Activated T-cell treated with anti-CD3 and anti-CD28 coated beads for 4 hours (primary cell): ENCODE data around the gene GNB5.

Source experiments
- DNase-seq: peaks from one replicate; pipeline ENCODE4 v3.0.0-alpha.2; 2020

Gene GNB5

GRCh38 chr15:52164631-52165265 lies 26.4 kb downstream of the GNB5 start:
- DNase-seq: no peak

DNA sequence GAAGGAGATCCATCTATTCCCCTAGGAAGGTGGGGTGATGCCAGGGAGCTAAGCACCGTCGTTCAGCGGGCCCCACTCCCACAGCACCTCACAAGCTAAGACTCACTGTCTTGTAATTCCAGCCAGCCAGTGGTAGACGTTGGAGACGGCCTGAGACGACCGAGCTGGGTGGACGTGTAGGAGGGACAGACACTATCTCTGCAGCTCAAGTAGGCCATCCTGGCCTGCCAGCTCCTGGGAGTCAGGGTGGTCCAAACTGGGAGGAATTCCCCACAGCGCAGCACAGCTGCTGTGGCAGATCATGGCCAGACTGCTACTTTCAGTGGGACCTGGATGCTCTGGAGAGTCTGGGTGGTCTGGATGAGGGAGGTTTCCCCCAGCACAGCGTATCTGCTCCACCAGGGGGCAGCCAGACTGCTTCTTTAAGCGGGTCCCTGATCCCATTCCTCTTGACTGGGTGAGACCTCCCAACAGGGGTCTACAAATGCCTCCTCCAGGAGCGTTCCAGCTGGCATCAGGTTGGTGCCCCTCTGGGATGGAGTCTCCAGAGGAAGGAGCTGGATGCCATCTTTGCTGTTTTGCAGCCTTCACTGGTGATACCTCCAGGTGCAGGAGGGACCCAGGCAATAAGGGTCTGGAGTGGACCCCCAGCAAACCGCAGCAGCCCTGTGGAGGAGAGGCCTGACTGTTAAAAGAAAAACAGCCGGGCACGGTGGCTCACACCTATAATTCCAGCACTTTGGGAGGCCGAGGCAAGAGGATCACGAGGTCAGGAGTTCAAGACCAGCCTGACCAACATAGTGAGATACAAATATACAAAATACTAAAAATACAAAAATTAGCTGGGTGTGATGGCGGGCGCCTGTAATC lies 27.6 kb downstream of the GNB5 start:
- no peak for DNase-seq

DNA sequence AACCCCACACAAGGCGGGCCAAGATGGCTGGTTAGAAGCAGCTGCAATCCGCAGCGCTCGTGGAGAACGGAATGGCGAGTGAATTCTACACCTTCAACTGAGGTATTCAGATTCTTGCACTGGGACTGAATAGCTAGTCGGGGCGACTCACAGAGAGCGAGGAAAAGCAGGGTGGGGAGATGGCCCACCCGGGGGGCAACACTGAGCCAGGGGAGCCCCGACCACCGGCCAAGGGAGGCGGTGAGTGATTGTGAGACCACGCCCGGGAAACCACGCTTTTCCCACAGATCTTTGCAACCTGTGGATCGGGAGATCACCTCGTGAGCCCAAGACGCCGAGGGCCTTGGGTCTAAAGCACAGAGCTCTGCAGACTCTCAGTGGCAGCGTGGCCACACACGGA lies 28.3 kb downstream of the GNB5 start:
- no peak for DNase-seq

DNA sequence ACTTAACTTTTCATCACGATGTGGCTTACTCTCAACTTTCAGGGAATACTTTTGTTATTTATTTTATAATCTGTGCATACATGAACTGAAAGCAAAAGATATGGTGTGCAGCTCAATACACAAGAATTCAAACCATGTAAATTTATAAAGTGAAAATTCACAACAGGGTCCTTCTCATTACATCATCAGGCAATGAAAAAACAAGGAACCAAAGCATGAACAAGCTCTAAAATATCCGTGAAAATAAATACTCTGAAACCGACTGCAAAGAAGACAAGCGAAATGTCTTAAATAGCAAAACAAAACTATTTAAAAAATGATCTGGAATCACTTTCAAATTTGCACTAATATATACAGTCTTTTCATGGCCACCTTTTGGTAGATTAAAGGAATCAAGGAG lies 28.9 kb downstream of the GNB5 start:
- no peak for DNase-seq

DNA sequence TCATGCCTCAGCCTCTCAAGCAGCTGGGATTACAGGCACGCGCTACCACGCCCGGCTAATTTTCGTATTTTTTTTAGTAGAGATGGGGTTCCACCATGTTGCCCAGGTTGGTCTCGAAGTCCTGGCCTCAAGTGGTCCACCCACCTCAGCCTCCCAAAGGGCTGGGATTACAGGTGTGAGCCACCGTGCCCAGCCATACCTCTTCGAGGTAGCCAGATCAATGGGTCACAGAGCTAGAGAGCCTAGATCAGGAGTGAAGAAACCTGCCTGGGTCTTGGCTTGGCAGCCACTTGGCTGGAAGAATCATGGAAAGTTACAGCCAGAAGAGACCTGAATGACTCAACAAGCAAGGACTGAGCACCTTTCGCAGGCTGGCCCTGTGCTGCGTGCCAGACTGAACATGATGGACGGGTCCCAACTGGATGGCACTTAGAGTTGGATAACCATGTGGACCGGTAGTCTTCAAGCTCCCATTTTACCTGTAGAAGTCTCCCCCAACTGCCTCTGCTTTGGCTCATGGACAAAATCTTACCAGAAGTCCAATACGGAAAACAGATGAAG lies 29.7 kb downstream of the GNB5 start:
- DNase-seq: no peak

- no peak for DNase-seq
Observed at GRCh38 chr15:52159645-52160044, 31.5 kb downstream of the GNB5 start.

- DNase-seq: no peak
Observed at GRCh38 chr15:52158084-52158765, 33.0 kb downstream of the GNB5 start.

- DNase-seq: no peak
Observed at GRCh38 chr15:52155878-52156277, 35.3 kb downstream of the GNB5 start.

DNA sequence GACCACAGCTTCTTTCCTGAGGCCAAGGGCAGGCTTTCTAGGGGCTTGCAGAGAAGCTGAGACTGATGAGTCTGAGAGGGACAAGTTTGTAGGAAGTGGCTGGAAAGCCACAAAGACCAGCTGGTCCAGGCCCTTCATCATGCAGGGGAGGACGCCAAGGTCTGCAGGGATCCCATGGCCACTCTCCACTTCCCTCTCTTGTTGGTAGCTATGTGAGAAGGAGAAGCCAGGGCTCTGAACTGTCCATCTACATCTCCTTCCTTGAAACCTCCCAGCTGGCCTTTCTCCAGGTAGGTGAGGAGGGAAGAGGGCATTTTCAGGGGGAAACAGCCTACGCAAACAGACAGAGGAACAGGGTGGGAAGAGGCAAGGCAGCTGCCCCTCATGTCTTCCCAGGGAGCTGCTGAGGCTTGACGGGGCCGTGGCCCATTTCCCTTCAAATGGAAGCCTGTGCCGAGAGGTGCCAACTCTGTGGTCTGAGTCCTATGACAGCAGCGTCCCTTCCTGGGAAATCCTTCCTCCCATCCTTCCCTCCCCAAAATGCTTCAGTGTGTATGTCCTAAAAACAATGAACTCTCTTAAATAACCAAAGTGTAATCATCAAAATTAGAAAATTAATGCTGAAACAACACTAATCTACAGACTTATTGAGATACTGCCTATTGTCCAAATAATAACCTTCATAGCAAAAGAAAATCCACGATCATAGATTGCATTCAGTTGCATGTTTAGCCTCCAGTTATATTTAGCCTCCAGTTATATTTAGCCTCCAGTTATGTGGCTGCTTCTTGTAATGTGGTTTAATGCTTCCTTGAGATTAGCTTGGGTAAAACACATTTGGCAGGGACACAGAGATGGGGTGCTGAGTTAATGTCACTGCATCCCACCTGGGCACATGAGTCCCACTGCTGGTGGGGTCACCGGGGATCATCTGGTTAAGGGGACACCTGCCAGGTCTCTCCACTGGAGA lies 36.0 kb downstream of the GNB5 start:
- no peak for DNase-seq

- DNase-seq: no peak
Observed at GRCh38 chr15:52153900-52154895, 37.0 kb downstream of the GNB5 start.

GRCh38 chr15:52151353-52151752 lies 39.8 kb downstream of the GNB5 start:
- DNase-seq: no peak

GRCh38 chr15:52150871-52151270 lies 40.3 kb downstream of the GNB5 start:
- no peak for DNase-seq

DNA sequence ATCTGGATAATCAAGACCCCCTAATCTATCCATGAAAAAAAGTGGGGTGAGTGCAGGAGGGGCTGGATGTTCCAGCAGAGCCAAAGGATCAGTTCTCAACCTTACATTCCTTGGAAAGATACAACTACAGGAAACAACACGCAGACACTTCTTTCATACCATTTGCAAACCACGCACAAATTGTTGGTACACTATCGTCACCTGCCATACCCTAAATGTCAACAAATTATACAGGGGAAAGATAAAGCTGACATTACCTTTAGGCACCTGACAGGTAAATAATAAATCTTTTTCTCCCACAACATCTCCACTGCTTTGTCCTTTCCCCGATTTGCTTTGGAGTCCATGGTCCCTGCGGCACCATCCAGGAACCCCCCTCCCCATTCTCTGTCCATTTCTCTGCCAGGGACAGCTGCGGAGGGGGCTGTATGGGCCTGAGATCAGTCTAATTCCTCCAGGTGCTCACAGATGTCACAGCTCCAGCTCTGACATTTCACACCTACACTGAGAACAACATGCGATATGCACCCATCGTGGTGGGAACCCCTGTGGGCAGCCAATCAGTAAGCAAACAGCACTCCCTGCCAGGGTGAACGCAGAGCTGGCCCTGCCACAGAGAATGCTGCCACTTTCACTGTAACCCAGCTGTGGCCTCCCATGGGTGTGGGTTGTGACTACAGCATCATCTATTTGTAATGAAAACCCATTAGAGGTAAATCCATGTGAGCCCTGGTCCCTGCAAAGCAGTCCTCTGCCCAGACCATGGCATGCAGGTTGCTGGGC lies 41.0 kb downstream of the GNB5 start:
- no peak for DNase-seq

GRCh38 chr15:52148403-52148802 lies 42.8 kb downstream of the GNB5 start:
- no peak for DNase-seq

DNA sequence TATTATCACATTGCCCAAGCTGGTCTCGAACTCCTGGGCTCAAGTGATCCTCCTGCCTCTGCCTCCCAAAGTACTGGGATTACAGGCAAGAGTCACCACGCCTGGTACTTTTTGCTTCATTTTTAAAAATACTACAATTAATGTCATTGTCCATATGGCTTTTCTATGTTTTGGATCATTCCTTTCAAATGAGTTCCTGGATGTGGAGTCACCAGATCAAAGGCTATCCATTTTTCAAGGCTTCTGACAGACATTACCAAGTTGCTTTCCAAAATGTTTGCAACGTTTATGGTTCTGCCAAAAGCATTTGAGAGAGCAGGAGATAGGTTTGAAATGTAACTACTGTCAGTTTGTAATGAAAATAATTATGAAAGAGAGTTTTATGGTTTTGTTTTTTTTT lies 44.4 kb downstream of the GNB5 start:
- DNase-seq: no peak

- no peak for DNase-seq
Observed at GRCh38 chr15:52146261-52146660, 44.9 kb downstream of the GNB5 start.

DNA sequence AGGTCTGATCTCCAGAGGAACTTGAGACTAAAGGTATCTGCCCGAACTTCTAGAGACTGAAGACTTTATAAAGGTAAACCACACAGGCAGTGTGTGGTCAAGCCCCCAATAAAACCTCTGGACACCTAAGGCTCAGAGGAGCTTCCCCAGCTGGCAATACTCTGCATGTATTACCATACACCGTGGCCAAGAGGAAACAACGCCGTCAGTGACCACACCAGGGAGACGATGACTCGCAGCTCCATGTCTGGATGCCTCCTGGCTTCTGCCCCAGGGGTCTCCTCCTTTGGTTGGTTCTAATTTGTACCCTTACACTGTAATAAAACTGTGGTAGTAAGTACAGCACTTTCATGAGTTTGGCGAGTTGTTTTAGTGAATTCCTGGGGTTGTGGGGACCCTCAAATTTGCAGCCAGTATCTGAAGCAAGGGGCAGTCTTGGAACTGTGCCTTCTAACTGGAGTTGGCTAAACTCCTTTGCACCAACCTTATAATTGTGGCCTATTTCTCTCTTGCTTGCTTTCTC lies 46.5 kb downstream of the GNB5 start:
- DNase-seq: no peak

DNA sequence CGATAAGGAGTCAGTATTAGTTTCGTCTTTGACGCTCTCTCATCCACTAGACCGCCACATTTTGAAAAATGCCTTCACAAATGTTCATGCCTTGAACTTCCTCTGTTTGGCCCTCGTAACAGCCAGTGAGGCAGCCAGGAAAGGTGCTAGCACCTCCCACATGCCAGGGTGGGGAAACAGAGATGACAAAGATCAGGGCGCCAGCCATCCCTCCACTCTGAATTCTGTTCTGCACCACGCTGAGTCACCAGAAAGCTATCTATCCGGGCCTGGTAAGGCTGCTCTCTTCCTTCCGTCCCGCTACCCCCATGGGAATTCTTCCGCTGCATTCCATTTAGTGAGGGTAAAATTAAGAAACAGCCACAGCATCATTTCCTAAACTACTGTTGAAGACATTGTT lies 47.3 kb downstream of the GNB5 start:
- DNase-seq: no peak

- DNase-seq: no peak
Observed at GRCh38 chr15:52140646-52141045, 50.5 kb downstream of the GNB5 start.
